ENCODE data around the gene TENM4.
"Not testable (repeated sequence)": the region's sequence is repeated elsewhere in the genome, so short reads cannot be mapped to it uniquely, and the experiment has no call there.

Gene TENM4

DNA sequence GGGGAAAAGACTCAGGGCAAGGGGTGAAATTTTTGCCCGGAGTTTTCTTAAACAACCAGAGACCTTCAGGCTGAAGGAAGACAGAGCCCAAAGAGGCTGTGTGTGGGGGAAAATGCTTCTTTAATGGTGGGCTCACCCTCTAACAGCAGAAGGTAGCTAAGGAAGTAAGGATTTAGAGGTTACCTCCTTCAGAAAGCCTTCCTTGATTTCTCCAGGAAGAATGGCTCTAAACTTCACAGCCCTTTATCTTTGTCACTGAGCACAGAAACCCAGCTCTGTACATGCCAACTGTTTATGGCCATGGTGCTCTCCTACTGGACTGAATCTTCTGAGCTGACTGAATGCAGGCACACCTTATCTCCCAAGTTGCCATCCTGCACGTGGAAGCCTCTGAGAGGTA is 196.0 kb downstream of the TENM4 start:
- no peak for DNase-seq (ENCODE audit: low read depth in 2 of 2)

GRCh38 chr11:79244241-79244772 is 196.5 kb downstream of the TENM4 start:
- DNase-seq (ENCODE audit: low read depth in 2 of 2) = no peak

GRCh38 chr11:79243422-79244210 is 197.2 kb downstream of the TENM4 start:
- DNase-seq (ENCODE audit: low read depth in 2 of 2) = no peak

DNA sequence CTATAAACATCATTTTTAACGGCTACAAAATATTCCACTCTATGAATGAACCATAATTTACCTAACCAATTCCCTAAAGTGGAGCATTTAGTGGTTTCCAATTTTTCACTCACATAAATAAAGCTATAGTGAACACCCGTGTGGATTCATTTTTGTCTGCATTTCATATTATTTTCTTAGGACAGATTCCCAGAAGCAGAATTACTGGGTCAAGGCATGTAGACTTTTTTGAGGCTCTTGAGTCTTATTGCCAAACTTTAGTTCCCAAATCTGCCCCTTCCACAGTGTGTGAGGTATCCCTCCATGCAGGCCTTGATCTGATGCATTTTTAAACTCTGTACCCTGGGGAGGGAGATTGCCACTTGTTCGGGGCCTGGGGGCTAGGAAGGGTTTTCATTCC is 198.2 kb downstream of the TENM4 start:
- DNase-seq (ENCODE audit: low read depth in 2 of 2) = no peak

GRCh38 chr11:79241852-79242241 is 199.0 kb downstream of the TENM4 start:
- no peak for DNase-seq (ENCODE audit: low read depth in 2 of 2)

- DNase-seq (ENCODE audit: low read depth in 2 of 2) = no peak
Observed at GRCh38 chr11:79241205-79241851, 199.5 kb downstream of the TENM4 start.

- DNase-seq (ENCODE audit: low read depth in 2 of 2) = no peak
Observed at GRCh38 chr11:79237703-79238102, 203.1 kb downstream of the TENM4 start.

DNA sequence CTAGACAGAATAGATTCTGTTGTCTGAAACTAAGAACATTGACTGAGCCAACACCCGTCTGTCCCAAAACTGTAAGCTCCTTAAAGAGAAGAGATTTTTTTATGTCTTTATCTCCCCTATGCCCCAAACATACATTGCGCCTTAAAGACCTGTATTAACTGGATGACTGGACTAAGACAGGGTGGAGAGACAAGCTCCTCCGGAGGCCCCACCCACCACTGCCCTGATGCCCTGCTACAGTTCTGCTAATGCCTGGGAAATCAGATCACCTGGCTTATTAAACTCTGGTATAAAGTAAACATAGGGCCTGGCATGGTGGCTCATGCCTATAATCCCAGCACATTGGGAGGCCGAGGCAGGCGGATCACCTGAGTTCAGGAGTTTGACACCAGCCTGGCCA is 203.7 kb downstream of the TENM4 start:
- DNase-seq (ENCODE audit: low read depth in 2 of 2) = no peak

DNA sequence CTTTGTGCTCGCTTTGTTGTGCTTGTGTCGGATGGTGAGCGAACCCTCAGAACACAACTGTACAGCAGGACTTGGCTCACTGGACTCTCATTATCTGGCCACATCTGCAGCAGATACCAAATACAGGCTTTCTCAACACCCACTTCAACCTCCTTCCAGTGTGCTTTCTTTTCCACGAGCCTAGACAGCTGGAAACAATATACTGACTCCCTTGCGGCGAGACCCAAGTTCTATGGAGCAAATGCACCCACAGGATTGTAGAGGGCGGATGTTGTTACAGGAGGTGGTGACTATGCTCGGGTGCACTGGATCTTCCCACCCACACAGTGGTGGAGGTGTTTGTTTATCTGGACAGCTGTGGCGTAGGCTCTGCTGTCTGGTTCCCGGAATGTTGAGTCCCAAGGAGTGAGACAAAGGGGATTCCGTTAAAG is 204.3 kb downstream of the TENM4 start:
- no peak for DNase-seq (ENCODE audit: low read depth in 2 of 2)

- DNase-seq (ENCODE audit: low read depth in 2 of 2) = no peak
Observed at GRCh38 chr11:79235696-79236095, 205.1 kb downstream of the TENM4 start.

- no peak for DNase-seq (ENCODE audit: low read depth in 2 of 2)
Observed at GRCh38 chr11:79232346-79232745, 208.5 kb downstream of the TENM4 start.

DNA sequence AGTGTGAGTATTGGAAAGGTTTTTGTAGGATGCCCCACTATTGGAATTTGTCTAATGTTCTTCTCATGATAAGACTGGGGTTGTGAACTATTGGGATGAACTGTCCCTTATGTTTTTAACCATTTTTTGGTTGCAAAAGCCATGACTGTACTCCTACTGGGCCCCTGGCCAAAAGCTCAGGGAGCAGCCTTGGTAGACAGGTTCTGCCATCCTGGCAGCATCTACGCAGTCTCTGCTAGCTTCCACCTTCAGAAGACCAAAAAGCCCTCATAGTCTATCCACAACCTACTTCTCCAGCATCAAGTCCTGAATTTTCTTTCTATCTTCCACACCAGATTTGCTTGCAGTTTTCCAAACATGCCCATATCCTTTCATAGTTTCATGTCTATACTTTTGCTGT is 211.8 kb downstream of the TENM4 start:
- DNase-seq (ENCODE audit: low read depth in 2 of 2) = no peak

GRCh38 chr11:79227767-79228755 is 212.8 kb downstream of the TENM4 start:
- no peak for DNase-seq (ENCODE audit: low read depth in 2 of 2)

DNA sequence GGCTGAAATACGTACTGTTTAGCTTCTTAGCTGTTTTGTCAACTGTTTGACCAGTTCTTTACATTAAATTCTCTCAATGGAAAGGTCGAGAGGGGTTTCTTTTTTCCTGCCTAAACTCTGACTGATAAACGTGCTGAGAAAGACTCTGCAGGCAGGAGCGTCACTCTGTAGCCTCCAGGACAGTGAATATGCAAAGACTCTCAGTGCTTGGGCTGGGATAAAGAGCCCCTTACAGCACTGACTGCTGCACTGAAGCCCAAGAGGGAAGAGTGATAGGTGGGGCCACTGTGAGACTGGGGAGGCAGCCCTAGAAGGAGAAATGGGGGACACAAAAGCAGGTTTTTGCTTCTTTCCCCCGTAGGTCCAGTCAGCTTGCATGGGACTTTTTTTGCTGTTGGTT is 213.5 kb downstream of the TENM4 start:
- no peak for DNase-seq (ENCODE audit: low read depth in 2 of 2)

DNA sequence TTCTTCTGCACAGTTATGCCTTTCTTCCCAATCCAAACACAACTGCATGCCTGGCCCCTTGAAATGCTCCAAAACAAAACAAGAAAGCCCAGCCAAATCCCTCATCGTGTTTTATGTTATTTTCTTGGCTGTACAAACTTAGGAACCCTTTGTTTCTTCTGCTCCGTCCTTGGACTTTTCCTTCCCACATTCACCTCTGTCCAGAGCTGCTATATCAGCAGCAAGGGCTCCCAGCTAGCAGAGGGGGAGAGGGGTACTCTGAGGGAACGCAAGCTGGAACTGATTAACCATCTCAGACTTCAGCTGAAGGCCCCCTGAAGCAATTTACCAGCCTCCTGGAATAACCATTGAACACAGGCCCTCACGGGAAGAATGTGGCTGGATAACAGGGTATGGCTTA is 214.7 kb downstream of the TENM4 start:
- no peak for DNase-seq (ENCODE audit: low read depth in 2 of 2)

DNA sequence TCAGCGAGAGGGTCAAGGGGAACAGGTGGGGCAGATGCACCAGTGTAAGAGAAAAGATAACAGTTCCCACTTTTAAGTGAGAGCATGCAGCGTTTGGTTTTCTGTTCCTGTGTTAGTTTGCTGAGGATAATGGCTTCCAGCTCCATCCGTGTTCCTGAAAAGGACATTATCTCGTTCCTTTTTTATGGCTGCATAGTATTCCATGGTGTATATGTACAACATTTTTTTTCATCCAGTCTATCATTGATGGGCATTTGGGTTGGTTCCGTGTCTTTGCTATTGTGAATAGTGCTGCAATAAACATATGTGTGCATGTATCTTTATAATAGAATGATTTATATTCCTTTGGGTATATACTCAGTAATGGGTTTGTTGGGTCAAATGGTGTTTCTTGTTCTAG is 218.7 kb downstream of the TENM4 start:
- DNase-seq (ENCODE audit: low read depth in 2 of 2) = not testable (repeated sequence)

GRCh38 chr11:79221444-79222130 is 219.2 kb downstream of the TENM4 start:
- no peak for DNase-seq (ENCODE audit: low read depth in 2 of 2)

DNA sequence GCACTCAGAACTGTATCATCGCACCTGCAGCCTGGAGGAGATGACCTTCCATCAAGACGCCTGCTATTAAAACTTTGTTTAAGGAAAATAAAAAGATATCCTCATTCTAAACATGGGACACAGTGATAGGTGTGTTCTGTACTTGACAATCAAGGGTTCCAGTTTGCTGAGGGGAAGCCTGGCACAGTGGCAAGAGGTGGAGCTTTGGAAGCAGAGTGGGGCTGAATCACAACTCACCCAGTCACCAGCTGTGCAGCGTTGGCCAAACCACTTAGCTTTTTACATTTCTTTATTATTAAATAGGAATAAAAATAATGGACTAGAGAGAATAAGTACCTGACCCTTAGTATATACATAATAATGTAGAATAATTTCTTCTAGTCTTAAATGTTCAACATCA is 220.7 kb downstream of the TENM4 start:
- DNase-seq (ENCODE audit: low read depth in 2 of 2) = no peak

DNA sequence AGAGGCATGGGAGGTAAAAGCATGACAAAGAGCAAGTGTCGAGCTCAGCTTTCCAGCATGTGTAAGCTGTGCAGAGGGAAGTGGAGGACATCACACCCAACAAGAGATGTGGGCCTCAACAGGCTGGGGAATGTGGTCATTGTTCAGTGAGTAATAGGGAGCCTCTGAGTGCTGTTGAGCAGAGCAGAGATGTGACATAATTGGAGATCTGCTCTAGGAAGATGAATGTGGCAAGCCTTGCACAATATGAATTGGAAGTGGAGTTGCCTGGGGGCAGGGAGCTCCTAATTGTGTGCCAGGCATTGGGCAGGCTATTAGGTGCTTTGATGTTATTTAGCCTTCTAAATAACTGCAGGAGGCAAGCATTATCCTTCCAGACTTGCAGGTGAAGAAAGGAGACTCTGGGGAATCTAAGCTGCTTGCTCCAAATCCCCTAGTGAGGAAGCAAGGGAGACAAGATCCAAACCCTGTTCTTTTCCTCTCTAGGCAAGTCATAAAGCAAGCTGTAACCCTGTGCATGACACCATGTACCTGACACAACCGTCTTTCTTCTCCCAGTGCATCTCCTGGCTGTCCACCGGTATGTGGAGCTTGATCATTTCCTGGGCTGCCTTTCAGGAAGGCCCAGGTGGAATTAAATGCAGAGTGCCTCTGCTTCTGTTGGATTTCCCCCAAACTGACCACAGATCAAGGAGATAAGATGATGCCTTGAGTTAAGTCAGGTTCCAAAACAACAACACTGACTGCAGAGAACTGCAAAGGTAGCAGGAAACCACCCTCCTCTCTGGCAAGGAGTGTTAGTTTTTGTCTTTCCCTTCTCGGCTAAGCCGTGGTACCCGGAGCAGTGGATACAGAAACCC is 221.4 kb downstream of the TENM4 start:
- no peak for DNase-seq (ENCODE audit: low read depth in 2 of 2)

GRCh38 chr11:79212741-79213190 is 228.1 kb downstream of the TENM4 start:
- DNase-seq (ENCODE audit: low read depth in 2 of 2) = no peak
